ENCODE data around the gene LHFPL3.

LHFPL3 gene

GRCh38 chr7:104940023-104940710, 611.8 kb downstream of the LHFPL3 start:
- no peak for DNase-seq

- peak; percentile 17 for DNase-seq
Observed at GRCh38 chr7:104943502-104944343, 615.3 kb downstream of the LHFPL3 start.

GRCh38 chr7:104945599-104945956, 617.2 kb downstream of the LHFPL3 start:
- DNase-seq = no peak

- DNase-seq = no peak
Observed at GRCh38 chr7:104946338-104946737, 617.9 kb downstream of the LHFPL3 start.

- no peak for DNase-seq
Observed at GRCh38 chr7:104950006-104950405, 621.6 kb downstream of the LHFPL3 start.

GRCh38 chr7:104950754-104951153, 622.4 kb downstream of the LHFPL3 start:
- DNase-seq = no peak

- DNase-seq = no peak
Observed at GRCh38 chr7:104951546-104951945, 623.1 kb downstream of the LHFPL3 start.

- DNase-seq = no peak
Observed at GRCh38 chr7:104955276-104955675, 626.9 kb downstream of the LHFPL3 start.
